ENCODE results near the gene ANKRD10. TPM values are rescaled to one million over a fixed set of nuclear protein-coding genes. Genes with fewer than 3 reads are reported as not detected.

Gene ANKRD10
- total RNA-seq, 1 experiment from 2014 or later: 219 TPM

DNA sequence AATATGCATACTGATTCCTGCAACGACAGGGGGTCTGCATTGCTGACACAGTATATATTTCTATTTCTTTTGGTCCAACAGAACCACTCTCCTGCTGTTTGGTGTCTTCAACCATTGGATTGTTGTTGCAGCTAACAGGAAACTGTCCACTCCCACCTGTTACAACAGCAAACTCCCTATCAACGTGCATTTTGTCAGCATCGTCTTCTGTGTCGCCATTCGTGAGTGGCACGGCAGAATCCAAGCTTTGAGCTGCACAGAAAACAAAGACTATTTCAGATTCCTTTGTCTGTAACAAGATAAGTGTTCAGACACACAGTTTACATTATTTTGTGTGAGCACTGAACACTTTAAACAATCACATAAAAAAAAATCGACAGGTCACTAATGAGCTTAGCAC is 31.3 kb downstream of the ANKRD10 start (continued):
- TF ChIP-seq, protein P1, sequence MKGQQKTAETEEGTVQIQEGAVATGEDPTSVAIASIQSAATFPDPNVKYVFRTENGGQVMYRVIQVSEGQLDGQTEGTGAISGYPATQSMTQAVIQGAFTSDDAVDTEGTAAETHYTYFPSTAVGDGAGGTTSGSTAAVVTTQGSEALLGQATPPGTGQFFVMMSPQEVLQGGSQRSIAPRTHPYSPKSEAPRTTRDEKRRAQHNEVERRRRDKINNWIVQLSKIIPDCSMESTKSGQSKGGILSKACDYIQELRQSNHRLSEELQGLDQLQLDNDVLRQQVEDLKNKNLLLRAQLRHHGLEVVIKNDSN (CRISPR knock-in tag; IDR thresholded peaks at IDR 0.05): no peak
- no peak for TF ChIP-seq JUN (CRISPR knock-in tag; IDR thresholded peaks at IDR 0.05)
- no peak for TF ChIP-seq CREB1 (CRISPR knock-in tag; IDR thresholded peaks at IDR 0.05)

DNA sequence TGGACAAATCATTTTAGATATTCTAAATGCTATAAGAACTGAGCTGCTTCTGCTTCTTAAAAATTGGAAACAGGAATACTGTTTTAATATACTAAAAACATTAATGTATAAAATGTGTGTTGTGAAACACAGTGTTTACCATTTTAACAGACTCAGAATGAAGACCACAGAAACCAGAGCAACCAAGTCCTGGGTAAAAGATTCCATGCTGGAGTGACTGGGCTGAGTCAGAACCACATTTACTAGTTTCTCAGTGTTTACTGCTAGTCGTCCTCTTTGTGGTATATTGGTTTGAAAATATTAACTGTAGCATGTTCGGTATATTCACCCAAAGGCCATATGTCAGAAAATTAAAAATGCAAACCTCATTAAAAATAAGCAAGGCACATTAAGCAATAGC is 31.9 kb downstream of the ANKRD10 start:
- H3K4me3 Mint-ChIP-seq: no peak overlapping the region
- ATAC-seq: no peak
- CTCF ChIA-PET: interaction anchor here (1.0 kb wide), 1 partner anchor 238 kb away, joined by 4 read pairs; no protein-coding TSS in a partner anchor

More for the DNA sequence above, 31.9 kb downstream of the ANKRD10 start:
- Mint-ChIP-seq H3K36me3 (no peaks in the 10 kb centered on the region; the same call in 1 of the 2 replicates), H3K27ac (no peak overlapping the region), H3K27me3 (ENCODE audit: low read depth) (no peaks in the 10 kb centered on the region), H3K9me3 (no peaks in the 10 kb centered on the region), H3K4me1 (peaks cover 35% of the 10 kb centered on the region)
- DNase-seq (ENCODE audit: low spot score): no peak
- POLR2A ChIA-PET: no interaction called here
- TF ChIP-seq ZNF121 (CRISPR knock-in tag; IDR thresholded peaks at IDR 0.05): no peak
- no peak for TF ChIP-seq CBFB (CRISPR knock-in tag; IDR thresholded peaks at IDR 0.05; ENCODE audit: low read depth)
- no peak for TF ChIP-seq ZNF317 (CRISPR knock-in tag; IDR thresholded peaks at IDR 0.05; ENCODE audit: borderline replicate concordance, low read depth)
- TF ChIP-seq CREB1 (CRISPR knock-in tag; IDR thresholded peaks at IDR 0.05): no peak
- TF ChIP-seq ZNF219 (CRISPR knock-in tag; IDR thresholded peaks at IDR 0.05; ENCODE audit: borderline replicate concordance): no peak
- no peak for TF ChIP-seq ZBTB21 (CRISPR knock-in tag; IDR thresholded peaks at IDR 0.05; ENCODE audit: borderline replicate concordance)
- no peak for TF ChIP-seq TP53 (CRISPR knock-in tag; IDR thresholded peaks at IDR 0.05)
- TF ChIP-seq ETV6 (CRISPR knock-in tag; IDR thresholded peaks at IDR 0.05): no peak
- no peak for TF ChIP-seq JUN (CRISPR knock-in tag; IDR thresholded peaks at IDR 0.05)
- TF ChIP-seq, protein P2, sequence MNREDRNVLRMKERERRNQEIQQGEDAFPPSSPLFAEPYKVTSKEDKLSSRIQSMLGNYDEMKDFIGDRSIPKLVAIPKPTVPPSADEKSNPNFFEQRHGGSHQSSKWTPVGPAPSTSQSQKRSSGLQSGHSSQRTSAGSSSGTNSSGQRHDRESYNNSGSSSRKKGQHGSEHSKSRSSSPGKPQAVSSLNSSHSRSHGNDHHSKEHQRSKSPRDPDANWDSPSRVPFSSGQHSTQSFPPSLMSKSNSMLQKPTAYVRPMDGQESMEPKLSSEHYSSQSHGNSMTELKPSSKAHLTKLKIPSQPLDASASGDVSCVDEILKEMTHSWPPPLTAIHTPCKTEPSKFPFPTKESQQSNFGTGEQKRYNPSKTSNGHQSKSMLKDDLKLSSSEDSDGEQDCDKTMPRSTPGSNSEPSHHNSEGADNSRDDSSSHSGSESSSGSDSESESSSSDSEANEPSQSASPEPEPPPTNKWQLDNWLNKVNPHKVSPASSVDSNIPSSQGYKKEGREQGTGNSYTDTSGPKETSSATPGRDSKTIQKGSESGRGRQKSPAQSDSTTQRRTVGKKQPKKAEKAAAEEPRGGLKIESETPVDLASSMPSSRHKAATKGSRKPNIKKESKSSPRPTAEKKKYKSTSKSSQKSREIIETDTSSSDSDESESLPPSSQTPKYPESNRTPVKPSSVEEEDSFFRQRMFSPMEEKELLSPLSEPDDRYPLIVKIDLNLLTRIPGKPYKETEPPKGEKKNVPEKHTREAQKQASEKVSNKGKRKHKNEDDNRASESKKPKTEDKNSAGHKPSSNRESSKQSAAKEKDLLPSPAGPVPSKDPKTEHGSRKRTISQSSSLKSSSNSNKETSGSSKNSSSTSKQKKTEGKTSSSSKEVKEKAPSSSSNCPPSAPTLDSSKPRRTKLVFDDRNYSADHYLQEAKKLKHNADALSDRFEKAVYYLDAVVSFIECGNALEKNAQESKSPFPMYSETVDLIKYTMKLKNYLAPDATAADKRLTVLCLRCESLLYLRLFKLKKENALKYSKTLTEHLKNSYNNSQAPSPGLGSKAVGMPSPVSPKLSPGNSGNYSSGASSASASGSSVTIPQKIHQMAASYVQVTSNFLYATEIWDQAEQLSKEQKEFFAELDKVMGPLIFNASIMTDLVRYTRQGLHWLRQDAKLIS (CRISPR knock-in tag; IDR thresholded peaks at IDR 0.05; ENCODE audit: borderline replicate concordance): no peak
- TF ChIP-seq, protein P3, sequence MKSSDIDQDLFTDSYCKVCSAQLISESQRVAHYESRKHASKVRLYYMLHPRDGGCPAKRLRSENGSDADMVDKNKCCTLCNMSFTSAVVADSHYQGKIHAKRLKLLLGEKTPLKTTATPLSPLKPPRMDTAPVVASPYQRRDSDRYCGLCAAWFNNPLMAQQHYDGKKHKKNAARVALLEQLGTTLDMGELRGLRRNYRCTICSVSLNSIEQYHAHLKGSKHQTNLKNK (CRISPR knock-in tag; IDR thresholded peaks at IDR 0.05): no peak
- TF ChIP-seq, protein P4, sequence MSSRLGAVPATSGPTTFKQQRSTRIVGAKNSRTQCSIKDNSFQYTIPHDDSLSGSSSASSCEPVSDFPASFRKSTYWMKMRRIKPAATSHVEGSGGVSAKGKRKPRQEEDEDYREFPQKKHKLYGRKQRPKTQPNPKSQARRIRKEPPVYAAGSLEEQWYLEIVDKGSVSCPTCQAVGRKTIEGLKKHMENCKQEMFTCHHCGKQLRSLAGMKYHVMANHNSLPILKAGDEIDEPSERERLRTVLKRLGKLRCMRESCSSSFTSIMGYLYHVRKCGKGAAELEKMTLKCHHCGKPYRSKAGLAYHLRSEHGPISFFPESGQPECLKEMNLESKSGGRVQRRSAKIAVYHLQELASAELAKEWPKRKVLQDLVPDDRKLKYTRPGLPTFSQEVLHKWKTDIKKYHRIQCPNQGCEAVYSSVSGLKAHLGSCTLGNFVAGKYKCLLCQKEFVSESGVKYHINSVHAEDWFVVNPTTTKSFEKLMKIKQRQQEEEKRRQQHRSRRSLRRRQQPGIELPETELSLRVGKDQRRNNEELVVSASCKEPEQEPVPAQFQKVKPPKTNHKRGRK (CRISPR knock-in tag; IDR thresholded peaks at IDR 0.05; ENCODE audit: borderline replicate concordance): no peak
- TF ChIP-seq PRRX2 (CRISPR knock-in tag; IDR thresholded peaks at IDR 0.05): no peak
- TF ChIP-seq CREM (CRISPR knock-in tag; IDR thresholded peaks at IDR 0.05): no peak
- TF ChIP-seq, protein P5, sequence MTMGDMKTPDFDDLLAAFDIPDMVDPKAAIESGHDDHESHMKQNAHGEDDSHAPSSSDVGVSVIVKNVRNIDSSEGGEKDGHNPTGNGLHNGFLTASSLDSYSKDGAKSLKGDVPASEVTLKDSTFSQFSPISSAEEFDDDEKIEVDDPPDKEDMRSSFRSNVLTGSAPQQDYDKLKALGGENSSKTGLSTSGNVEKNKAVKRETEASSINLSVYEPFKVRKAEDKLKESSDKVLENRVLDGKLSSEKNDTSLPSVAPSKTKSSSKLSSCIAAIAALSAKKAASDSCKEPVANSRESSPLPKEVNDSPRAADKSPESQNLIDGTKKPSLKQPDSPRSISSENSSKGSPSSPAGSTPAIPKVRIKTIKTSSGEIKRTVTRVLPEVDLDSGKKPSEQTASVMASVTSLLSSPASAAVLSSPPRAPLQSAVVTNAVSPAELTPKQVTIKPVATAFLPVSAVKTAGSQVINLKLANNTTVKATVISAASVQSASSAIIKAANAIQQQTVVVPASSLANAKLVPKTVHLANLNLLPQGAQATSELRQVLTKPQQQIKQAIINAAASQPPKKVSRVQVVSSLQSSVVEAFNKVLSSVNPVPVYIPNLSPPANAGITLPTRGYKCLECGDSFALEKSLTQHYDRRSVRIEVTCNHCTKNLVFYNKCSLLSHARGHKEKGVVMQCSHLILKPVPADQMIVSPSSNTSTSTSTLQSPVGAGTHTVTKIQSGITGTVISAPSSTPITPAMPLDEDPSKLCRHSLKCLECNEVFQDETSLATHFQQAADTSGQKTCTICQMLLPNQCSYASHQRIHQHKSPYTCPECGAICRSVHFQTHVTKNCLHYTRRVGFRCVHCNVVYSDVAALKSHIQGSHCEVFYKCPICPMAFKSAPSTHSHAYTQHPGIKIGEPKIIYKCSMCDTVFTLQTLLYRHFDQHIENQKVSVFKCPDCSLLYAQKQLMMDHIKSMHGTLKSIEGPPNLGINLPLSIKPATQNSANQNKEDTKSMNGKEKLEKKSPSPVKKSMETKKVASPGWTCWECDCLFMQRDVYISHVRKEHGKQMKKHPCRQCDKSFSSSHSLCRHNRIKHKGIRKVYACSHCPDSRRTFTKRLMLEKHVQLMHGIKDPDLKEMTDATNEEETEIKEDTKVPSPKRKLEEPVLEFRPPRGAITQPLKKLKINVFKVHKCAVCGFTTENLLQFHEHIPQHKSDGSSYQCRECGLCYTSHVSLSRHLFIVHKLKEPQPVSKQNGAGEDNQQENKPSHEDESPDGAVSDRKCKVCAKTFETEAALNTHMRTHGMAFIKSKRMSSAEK (CRISPR knock-in tag; IDR thresholded peaks at IDR 0.05; ENCODE audit: borderline replicate concordance): no peak
- TF ChIP-seq, protein P6, sequence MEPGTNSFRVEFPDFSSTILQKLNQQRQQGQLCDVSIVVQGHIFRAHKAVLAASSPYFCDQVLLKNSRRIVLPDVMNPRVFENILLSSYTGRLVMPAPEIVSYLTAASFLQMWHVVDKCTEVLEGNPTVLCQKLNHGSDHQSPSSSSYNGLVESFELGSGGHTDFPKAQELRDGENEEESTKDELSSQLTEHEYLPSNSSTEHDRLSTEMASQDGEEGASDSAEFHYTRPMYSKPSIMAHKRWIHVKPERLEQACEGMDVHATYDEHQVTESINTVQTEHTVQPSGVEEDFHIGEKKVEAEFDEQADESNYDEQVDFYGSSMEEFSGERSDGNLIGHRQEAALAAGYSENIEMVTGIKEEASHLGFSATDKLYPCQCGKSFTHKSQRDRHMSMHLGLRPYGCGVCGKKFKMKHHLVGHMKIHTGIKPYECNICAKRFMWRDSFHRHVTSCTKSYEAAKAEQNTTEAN (CRISPR knock-in tag; IDR thresholded peaks at IDR 0.05): no peak
